ENCODE data around the gene DPH1. TPM values are rescaled to one million over a fixed set of nuclear protein-coding genes. Genes with fewer than 3 reads are reported as not detected.

DPH1 gene
- total RNA-seq, 4 donors from 2014 or later, result 27.4 to 41.8 (median 38.3) TPM

GRCh38 chr17:2068519-2069051 lies 38.6 kb downstream of the DPH1 start:
- peaks cover 79 to 88% (median 80%) of the 10 kb centered on the region in 4 donors for H3K4me1 ChIP-seq
- H3K4me3 ChIP-seq, result no peak overlapping the region
- intact Hi-C loops (cut with DNase I), result no loop called here
- TF ChIP-seq CTCF (IDR thresholded peaks at IDR 0.05) (no peak), POLR2AphosphoS5 (IDR thresholded peaks at IDR 0.05) (no peak), POLR2A (IDR thresholded peaks at IDR 0.05; ENCODE audit: low read depth) (no peak), EP300 (IDR thresholded peaks at IDR 0.05) (no peak)
- peak overlapping the region; percentile 90 to 97 (median 92) for H3K27ac ChIP-seq (replicated peaks in 1 of 4)
- DNase-seq (ENCODE audit: extremely low spot score), result no peak
- H3K9me3 ChIP-seq, result no peaks in the 10 kb centered on the region
- 87% methylated on average over 13 of the region's 15 CpGs for WGBS
- peaks cover 0 to 54% (median 28%) of the 10 kb centered on the region in 4 donors for H3K36me3 ChIP-seq
- no peaks in the 10 kb centered on the region for H3K27me3 ChIP-seq

- peak overlapping the region; percentile 74 to 84 (median 76) for H3K27ac ChIP-seq (replicated peaks in 1 of 4)
- no peak overlapping the region for H3K4me3 ChIP-seq
- no peaks in the 10 kb centered on the region for H3K9me3 ChIP-seq
- H3K36me3 ChIP-seq, result peaks cover 0 to 47% (median 17%) of the 10 kb centered on the region in 4 donors
- H3K4me1 ChIP-seq, result peaks cover 70 to 78% (median 74%) of the 10 kb centered on the region in 4 donors
- TF ChIP-seq EP300 (IDR thresholded peaks at IDR 0.05) (no peak), POLR2A (IDR thresholded peaks at IDR 0.05; ENCODE audit: low read depth) (no peak)
- 92% methylated on average over 9 of the region's 13 CpGs for WGBS
- intact Hi-C loops (cut with DNase I), result no loop called here
- DNase-seq (ENCODE audit: extremely low spot score), result no peak
- no peaks in the 10 kb centered on the region for H3K27me3 ChIP-seq
Measured at GRCh38 chr17:2070241-2071023, 40.5 kb downstream of the DPH1 start.

GRCh38 chr17:2071024-2071385 lies 41.1 kb downstream of the DPH1 start:
- intact Hi-C loops (cut with DNase I), result no loop called here
- Histone ChIP-seq H3K27me3 (no peaks in the 10 kb centered on the region), H3K9me3 (no peaks in the 10 kb centered on the region), H3K27ac (replicated peaks in 1 of 4) (peak overlapping the region; percentile 74 to 84 (median 76)), H3K36me3 (peaks cover 0 to 48% (median 16%) of the 10 kb centered on the region in 4 donors), H3K4me1 (peaks cover 70 to 78% (median 74%) of the 10 kb centered on the region in 4 donors), H3K4me3 (no peak overlapping the region)
- TF ChIP-seq POLR2A (IDR thresholded peaks at IDR 0.05; ENCODE audit: low read depth), result no peak
- WGBS, result 83% methylated on average over 6 of the region's 6 CpGs
- DNase-seq (ENCODE audit: extremely low spot score), result no peak

GRCh38 chr17:2071455-2072281 lies 41.7 kb downstream of the DPH1 start:
- no peak overlapping the region for H3K4me3 ChIP-seq
- 59% methylated on average over 21 of the region's 31 CpGs for WGBS
- peak overlapping the region; percentile 74 to 84 (median 76) for H3K27ac ChIP-seq (replicated peaks in 1 of 4)
- intact Hi-C loops (cut with DNase I), result no loop called here
- H3K27me3 ChIP-seq, result no peaks in the 10 kb centered on the region
- DNase-seq (ENCODE audit: extremely low spot score), result peak; percentile 92
- H3K4me1 ChIP-seq, result peaks cover 70 to 78% (median 74%) of the 10 kb centered on the region in 4 donors
- H3K9me3 ChIP-seq, result no peaks in the 10 kb centered on the region
- peaks cover 0 to 55% (median 17%) of the 10 kb centered on the region in 4 donors for H3K36me3 ChIP-seq
- TF ChIP-seq POLR2AphosphoS5 (IDR thresholded peaks at IDR 0.05), result peak; percentile 55 to 63
- TF ChIP-seq EP300 (IDR thresholded peaks at IDR 0.05), result peak; percentile 66
- no peak for TF ChIP-seq POLR2A (IDR thresholded peaks at IDR 0.05; ENCODE audit: low read depth)

- H3K27ac ChIP-seq (replicated peaks in 1 of 4), result peak overlapping the region; percentile 52 to 79 (median 70)
- no peak overlapping the region for H3K4me3 ChIP-seq
- H3K27me3 ChIP-seq, result no peaks in the 10 kb centered on the region
- H3K36me3 ChIP-seq, result peaks cover 9 to 75% (median 32%) of the 10 kb centered on the region in 4 donors
- intact Hi-C loops (cut with DNase I), result no loop called here
- H3K4me1 ChIP-seq, result peaks cover 54 to 68% (median 60%) of the 10 kb centered on the region in 4 donors
- no peak for TF ChIP-seq EP300 (IDR thresholded peaks at IDR 0.05)
- TF ChIP-seq POLR2A (IDR thresholded peaks at IDR 0.05; ENCODE audit: low read depth), result no peak
- TF ChIP-seq POLR2AphosphoS5 (IDR thresholded peaks at IDR 0.05), result no peak
- TF ChIP-seq CTCF (IDR thresholded peaks at IDR 0.05), result no peak
- WGBS, result 69% methylated on average over 2 of the region's 10 CpGs
- DNase-seq (ENCODE audit: extremely low spot score), result no peak
- H3K9me3 ChIP-seq, result no peaks in the 10 kb centered on the region
Measured at GRCh38 chr17:2074919-2075318, 45.0 kb downstream of the DPH1 start.

All from esophagus muscularis mucosa (tissue), 4 donors.